ENCODE data around the gene CLRN2. TPM values are rescaled to one million over a fixed set of nuclear protein-coding genes. Genes with fewer than 3 reads are reported as not detected.
"Not testable (repeated sequence)": the region's sequence is repeated elsewhere in the genome, so short reads cannot be mapped to it uniquely, and the experiment has no call there.

The CLRN2 gene
- total and polyA plus RNA-seq, 9 of the 15 experiments (the other 6 are each of a cell fraction or from before 2014, with no cell fraction given) = not detected

GRCh38 chr4:17535906-17536305 lies 20.9 kb downstream of the CLRN2 start (continued):
- no peak for TF ChIP-seq AFF1 (IDR thresholded peaks at IDR 0.05; ENCODE audit: low read depth in 1 of 2, partially characterized antibody in 2 of 2)

GRCh38 chr4:17537060-17537459 lies 22.1 kb downstream of the CLRN2 start:
- in situ Hi-C loops (cut with MboI) = loop anchor here (25.0 kb wide), 1 partner anchor 1050 kb away; no protein-coding TSS in a partner anchor

More at GRCh38 chr4:17537060-17537459, 22.1 kb downstream of the CLRN2 start:
- H4K20me1 ChIP-seq (replicated peaks; ENCODE audit: control insufficient read depth, insufficient read depth, low read length); H3K4me2 ChIP-seq (ENCODE audit: insufficient read depth, low read length); FAIRE-seq; H3K27ac ChIP-seq (ENCODE audit: extremely low read depth, low read depth, low read length); ATAC-seq; H3K4me1 ChIP-seq (replicated peaks in 1 of 2; ENCODE audit: control insufficient read depth in 2 of 2, insufficient read depth in 2 of 2, low read length in 2 of 2); H3K36me3 ChIP-seq (ENCODE audit: control insufficient read depth, insufficient read depth, low read length); DNase-seq (ENCODE audit: extremely low read depth in 1 of 4, low spot score in 3 of 4); H3K4me3 ChIP-seq; BruUV-seq (replicated peaks); intact Hi-C loops (cut with micrococcal nuclease); H2AFZ ChIP-seq (ENCODE audit: low read depth, low read length); H3K79me2 ChIP-seq (ENCODE audit: control insufficient read depth, insufficient read depth, low read length); H3K9ac ChIP-seq (ENCODE audit: insufficient read depth in 1 of 2, low read depth in 2 of 2, low read length in 2 of 2); H3K27me3 ChIP-seq (ENCODE audit: control insufficient read depth in 2 of 2, insufficient read depth in 2 of 2, low read length in 2 of 2); POLR2A ChIA-PET; H3K9me3 ChIP-seq (replicated peaks; ENCODE audit: control insufficient read depth, insufficient read depth, low read depth, low read length); CTCF ChIA-PET (ENCODE audit: low intra/inter-chr PET ratio); H3K9me1 ChIP-seq (ENCODE audit: control insufficient read depth, insufficient read depth, low read length): not testable (repeated sequence)
- WGBS (ENCODE audit: insufficient coverage, low coverage, missing lambda C conversion rate) = 26% methylated on average over 5 of the region's 6 CpGs

Measured in K562 (cell line).